H7 (cell line): Measurements from ENCODE around the gene EWSR1. TPM values are rescaled to one million over a fixed set of nuclear protein-coding genes. Genes with fewer than 3 reads are reported as not detected.
"Not testable (repeated sequence)": the region's sequence is repeated elsewhere in the genome, so short reads cannot be mapped to it uniquely, and the experiment has no call there.

Experiments
- DNase-seq: peaks from one replicate; pipeline ENCODE4 v3.0.0; 2012
- H3K27me3 ChIP-seq: 2 replicates; pipeline ENCODE4 v1.6.0; 2011; ENCODE audit warnings: mild to moderate bottlenecking, low read length; ENCODE audit not compliant: control insufficient read depth, insufficient read depth
- H3K36me3 ChIP-seq: replicated peaks from 2 replicates; pipeline ENCODE4 v1.5.1; 2011; ENCODE audit warnings: low read length; ENCODE audit not compliant: control insufficient read depth, insufficient read depth
- H3K4me3 ChIP-seq: 2 replicates; pipeline ENCODE4 v1.5.1; 2011; ENCODE audit warnings: low read depth, mild to moderate bottlenecking, control low read depth, low read length, moderate library complexity; ENCODE audit not compliant: insufficient read depth
- total RNA-seq: library from RNA; depleted of rRNA; stranded (reverse); fragments of >200 nt; shearing (Covaris generic); gene quantifications from 2 replicates; pipeline ENCODE4 v1.2.3, GENCODE V29; 2014

Gene EWSR1
- total RNA-seq, 1 experiment from 2014 or later: 229 TPM

GRCh38 chr22:29336751-29337490 lies 68.9 kb downstream of the EWSR1 start:
- H3K36me3 ChIP-seq: peaks cover 26% of the 10 kb centered on the region
- no peak for DNase-seq
- no peaks in the 10 kb centered on the region for H3K27me3 ChIP-seq
- no peak overlapping the region for H3K4me3 ChIP-seq

DNA sequence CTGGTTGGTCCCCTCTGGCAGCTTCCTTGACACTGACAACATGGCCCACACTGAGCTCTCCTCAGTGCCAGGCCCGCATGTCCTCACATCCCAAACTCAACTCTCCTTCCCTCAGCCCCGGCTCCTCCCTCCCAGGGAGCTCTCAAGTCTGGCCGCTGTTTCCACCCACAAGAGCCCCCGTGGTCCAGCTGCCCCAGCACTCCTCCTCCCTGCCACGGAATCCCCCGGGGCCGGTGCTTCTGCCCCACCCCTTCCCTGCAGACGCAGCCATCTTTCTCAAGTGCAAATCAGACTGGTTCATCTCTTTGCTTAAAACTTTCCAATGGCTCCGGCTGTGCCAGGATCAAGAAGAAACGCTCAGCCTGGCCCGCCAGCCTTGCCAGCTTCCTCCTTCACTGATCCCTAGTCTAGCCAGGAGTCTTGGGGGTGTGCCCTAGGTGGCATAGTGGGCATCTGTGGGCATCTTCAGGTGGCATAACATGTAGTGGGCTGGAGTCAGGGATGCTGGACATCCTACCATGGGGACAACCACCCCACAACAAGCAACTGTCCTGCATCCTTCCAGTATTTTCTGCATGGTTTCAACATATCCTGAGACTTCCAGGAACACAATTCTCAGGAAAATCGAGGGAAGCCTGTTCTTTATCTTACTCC lies 69.7 kb downstream of the EWSR1 start:
- DNase-seq: no peak
- Histone ChIP-seq H3K27me3 (no peaks in the 10 kb centered on the region), H3K4me3 (no peak overlapping the region), H3K36me3 (peaks cover 24% of the 10 kb centered on the region)

DNA sequence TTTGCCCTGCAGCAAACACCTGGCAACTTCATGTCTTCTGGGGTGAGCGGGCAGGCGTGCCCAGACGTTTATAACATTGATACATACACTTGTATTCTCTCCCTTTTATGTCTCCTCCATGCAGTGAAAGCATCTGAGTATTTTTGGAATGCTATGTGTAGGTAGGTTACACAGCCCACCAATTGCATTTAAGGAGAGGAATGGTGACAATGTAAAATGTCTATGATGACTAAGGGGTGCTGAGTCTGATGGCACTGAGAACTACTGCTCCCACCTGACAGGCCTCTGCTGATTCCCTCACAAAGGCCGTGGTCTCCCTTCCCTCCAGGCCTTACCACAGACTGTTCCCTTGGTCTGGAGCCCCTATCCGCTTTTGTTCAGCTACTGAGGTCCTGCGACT lies 70.3 kb downstream of the EWSR1 start:
- H3K4me3 ChIP-seq: no peak overlapping the region
- H3K27me3 ChIP-seq: no peaks in the 10 kb centered on the region
- DNase-seq: no peak
- peaks cover 24% of the 10 kb centered on the region for H3K36me3 ChIP-seq

GRCh38 chr22:29339381-29340235 lies 71.5 kb downstream of the EWSR1 start:
- peak; percentile 48 for DNase-seq
- H3K36me3 ChIP-seq: peaks cover 24% of the 10 kb centered on the region
- no peak overlapping the region for H3K4me3 ChIP-seq
- H3K27me3 ChIP-seq: no peaks in the 10 kb centered on the region

DNA sequence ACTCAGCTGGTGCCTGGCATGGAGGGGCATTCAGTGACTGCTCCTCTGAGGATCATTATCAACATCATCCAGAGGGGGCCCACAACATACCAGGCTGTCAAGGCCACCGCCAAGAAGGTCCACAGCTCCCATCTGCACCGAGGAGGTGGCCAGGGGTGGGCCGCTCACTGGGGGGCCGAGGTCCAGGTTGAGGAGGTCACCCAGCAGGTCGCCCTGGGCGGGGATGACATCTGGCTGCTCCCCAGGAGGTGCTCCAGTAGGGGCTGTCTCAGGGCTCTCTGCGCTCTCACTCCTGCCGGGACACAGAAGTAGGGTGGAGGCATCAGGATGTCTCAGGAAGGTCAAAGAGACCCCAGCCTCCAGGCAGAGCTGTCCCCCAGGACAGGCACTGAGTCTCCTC lies 72.5 kb downstream of the EWSR1 start:
- peaks cover 24% of the 10 kb centered on the region for H3K36me3 ChIP-seq
- no peak overlapping the region for H3K4me3 ChIP-seq
- H3K27me3 ChIP-seq: no peaks in the 10 kb centered on the region
- peak; percentile 42 for DNase-seq

DNA sequence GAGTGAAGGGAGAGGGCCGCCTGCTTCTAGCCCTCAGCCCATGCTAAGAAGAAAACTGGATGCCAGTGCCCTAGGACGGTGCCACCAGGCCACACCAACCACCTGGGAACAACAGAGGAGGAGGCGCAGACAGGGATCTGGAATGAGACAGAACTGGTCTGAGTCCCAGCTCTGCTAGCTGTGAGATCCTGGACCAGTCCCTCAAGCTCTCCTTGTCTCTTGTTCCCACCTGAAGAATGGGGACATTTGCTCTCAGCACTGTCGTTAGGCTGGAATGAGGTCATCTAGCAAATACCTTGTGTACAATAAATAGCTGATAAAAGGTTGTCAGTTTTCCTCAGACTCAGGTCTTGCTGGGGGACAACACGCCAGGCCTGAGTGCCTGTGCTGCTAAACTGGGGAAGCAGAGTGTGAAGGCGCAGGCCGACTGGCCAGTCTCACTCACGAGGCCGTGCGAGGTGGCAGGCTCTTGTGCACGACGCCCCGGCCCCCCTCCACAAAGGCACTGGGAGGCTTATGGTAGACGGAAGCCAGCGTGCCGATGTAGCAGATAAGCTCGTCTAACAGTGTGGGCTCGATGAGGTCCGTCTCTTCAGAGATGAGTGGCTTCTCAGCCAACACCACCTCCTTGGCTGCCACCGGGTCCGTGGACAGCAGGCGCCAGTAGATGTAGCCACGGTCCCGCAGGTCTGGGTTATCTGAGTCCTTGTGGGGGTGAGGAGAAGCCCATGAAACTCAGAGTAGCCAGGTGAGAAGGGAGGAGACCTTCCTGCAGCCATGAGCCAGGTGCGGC lies 73.2 kb downstream of the EWSR1 start:
- Histone ChIP-seq H3K4me3 (no peak overlapping the region), H3K27me3 (no peaks in the 10 kb centered on the region)
- no peak for DNase-seq

GRCh38 chr22:29341849-29342127 lies 73.7 kb downstream of the EWSR1 start:
- no peaks in the 10 kb centered on the region for H3K27me3 ChIP-seq
- DNase-seq: no peak
- no peak overlapping the region for H3K4me3 ChIP-seq
- peaks cover 21% of the 10 kb centered on the region for H3K36me3 ChIP-seq

More for the DNA sequence above, 73.2 kb downstream of the EWSR1 start:
- H3K36me3 ChIP-seq: peaks cover 21% of the 10 kb centered on the region

DNA sequence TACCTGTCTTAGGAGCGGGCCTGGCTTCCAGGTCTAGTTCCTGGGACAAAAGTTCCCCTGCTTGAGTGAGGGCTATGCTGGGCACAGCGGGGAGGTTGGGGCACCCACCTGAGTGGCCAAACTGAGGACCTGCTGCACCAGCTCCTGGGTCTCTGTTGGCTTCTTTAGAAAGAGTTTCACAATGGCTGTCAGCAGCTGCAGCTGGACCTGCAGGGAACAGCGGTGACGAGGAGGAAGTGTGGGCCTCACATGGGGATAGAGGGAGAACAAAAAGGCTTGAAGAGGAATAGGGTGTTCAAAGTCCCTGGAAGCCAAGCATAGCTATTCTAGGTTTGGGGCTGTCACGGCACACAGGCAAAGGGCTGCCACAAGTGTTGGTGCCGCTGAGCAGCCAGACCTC lies 74.1 kb downstream of the EWSR1 start:
- Histone ChIP-seq H3K27me3 (no peaks in the 10 kb centered on the region), H3K36me3 (peaks cover 20% of the 10 kb centered on the region), H3K4me3 (no peak overlapping the region)

GRCh38 chr22:29342577-29343312 lies 74.7 kb downstream of the EWSR1 start:
- Histone ChIP-seq H3K36me3 (peaks cover 21% of the 10 kb centered on the region), H3K27me3 (no peaks in the 10 kb centered on the region), H3K4me3 (no peak overlapping the region)
- peak; percentile 56 for DNase-seq

More for the DNA sequence above, 74.1 kb downstream of the EWSR1 start:
- no peak for DNase-seq

DNA sequence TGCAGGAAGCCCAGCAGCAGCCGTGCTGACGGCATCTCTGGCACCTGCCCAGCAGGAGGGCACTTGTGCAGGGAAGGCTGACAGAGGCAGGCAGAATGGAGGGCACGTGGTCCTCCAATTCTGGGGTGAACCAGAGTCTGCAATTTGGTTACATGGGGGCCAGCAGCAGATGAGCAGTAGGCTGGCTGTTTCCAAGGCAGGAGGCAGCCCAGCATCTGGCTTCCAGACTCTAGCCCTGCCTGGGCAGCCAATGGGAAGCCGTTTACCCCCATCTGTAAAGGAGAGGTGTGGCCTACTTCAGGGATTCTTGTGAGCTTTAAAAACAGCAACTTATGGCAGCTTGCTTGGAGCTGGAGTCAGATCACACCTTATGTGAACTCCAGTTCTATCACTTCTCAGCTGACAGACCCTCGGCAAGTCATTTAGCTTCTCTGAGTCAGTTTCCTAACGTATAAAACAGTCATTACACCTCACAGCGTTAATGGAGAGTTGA lies 75.3 kb downstream of the EWSR1 start:
- peak; percentile 70 for DNase-seq
- Histone ChIP-seq H3K4me3 (no peak overlapping the region), H3K27me3 (no peaks in the 10 kb centered on the region), H3K36me3 (peaks cover 22% of the 10 kb centered on the region)

GRCh38 chr22:29344137-29344536 lies 76.1 kb downstream of the EWSR1 start:
- Histone ChIP-seq H3K36me3 (peaks cover 16% of the 10 kb centered on the region), H3K4me3 (no peak overlapping the region), H3K27me3 (no peaks in the 10 kb centered on the region)
- no peak for DNase-seq

DNA sequence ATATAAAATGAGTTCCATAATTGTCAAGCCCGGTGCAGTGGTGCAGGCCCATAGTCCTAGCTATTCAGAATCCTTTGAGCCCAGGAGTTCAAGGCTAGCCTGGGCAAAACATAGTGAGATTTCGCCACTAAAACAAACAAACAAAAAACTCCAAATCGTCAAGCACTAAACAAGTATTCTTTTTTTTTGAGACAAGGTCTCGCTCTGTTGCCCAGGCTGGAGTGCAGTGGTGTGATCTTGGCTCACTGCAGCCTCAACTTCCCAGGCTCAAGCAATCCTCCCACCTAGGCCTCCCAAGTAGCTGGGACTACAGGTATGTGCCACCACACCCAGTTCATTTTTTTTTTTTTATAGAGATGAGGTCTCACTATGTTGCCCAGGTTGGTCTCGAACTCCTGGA lies 76.8 kb downstream of the EWSR1 start:
- not testable (repeated sequence) for H3K4me3 ChIP-seq, H3K27me3 ChIP-seq, DNase-seq
- H3K36me3 ChIP-seq: peaks cover 15% of the 10 kb centered on the region

DNA sequence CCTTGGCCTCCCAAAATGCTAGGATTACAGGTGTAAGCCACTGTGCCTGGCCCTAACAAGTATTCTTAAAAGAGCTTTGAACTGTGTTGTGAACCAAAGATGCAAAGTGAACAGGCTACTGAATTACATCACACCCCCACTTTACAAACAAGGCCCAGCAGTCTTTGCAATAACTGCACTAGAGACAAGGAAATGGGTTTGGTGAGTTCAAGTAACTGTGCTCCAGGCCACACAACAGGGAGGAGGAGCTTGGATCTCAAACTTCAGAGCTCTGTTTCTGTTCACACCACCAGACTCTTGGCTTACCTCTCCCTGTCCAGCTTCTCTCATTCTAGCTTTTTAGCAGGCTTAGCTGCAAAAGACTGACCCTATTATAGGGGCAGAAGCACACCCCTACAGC lies 77.9 kb downstream of the EWSR1 start:
- Histone ChIP-seq H3K27me3 (no peaks in the 10 kb centered on the region), H3K4me3 (no peak overlapping the region), H3K36me3 (peaks cover 19% of the 10 kb centered on the region)
- DNase-seq: no peak

GRCh38 chr22:29346659-29347058 lies 78.6 kb downstream of the EWSR1 start:
- no peak overlapping the region for H3K4me3 ChIP-seq
- H3K36me3 ChIP-seq: peaks cover 22% of the 10 kb centered on the region
- H3K27me3 ChIP-seq: no peaks in the 10 kb centered on the region
- no peak for DNase-seq
